Measurements from ENCODE around the gene CX3CL1.

CX3CL1 gene

GRCh38 chr16:57347858-57348257 is 24.4 kb upstream of the CX3CL1 start:
- H3K4me3 ChIP-seq (ENCODE audit: low read length) = no peak overlapping the region
- no peak for TF ChIP-seq CTCF (IDR thresholded peaks at IDR 0.05; ENCODE audit: insufficient read depth, low read depth, low read length, missing control alignments)
- no peak for DNase-seq (ENCODE audit: low read depth)

GRCh38 chr16:57348327-57348726 is 24.0 kb upstream of the CX3CL1 start:
- no peak overlapping the region for H3K4me3 ChIP-seq (ENCODE audit: low read length)
- no peak for DNase-seq (ENCODE audit: low read depth)
- TF ChIP-seq CTCF (IDR thresholded peaks at IDR 0.05; ENCODE audit: insufficient read depth, low read depth, low read length, missing control alignments) = no peak

- no peak overlapping the region for H3K4me3 ChIP-seq (ENCODE audit: low read length)
- no peak for TF ChIP-seq CTCF (IDR thresholded peaks at IDR 0.05; ENCODE audit: insufficient read depth, low read depth, low read length, missing control alignments)
- DNase-seq (ENCODE audit: low read depth) = no peak
Observed at GRCh38 chr16:57349212-57350031, 22.9 kb upstream of the CX3CL1 start.

GRCh38 chr16:57352636-57353047 is 19.6 kb upstream of the CX3CL1 start:
- no peak for TF ChIP-seq CTCF (IDR thresholded peaks at IDR 0.05; ENCODE audit: insufficient read depth, low read depth, low read length, missing control alignments)
- DNase-seq (ENCODE audit: low read depth) = no peak
- no peak overlapping the region for H3K4me3 ChIP-seq (ENCODE audit: low read length)

GRCh38 chr16:57354311-57354710 is 18.0 kb upstream of the CX3CL1 start:
- H3K4me3 ChIP-seq (ENCODE audit: low read length) = no peak overlapping the region
- DNase-seq (ENCODE audit: low read depth) = no peak
- no peak for TF ChIP-seq CTCF (IDR thresholded peaks at IDR 0.05; ENCODE audit: insufficient read depth, low read depth, low read length, missing control alignments)

- DNase-seq (ENCODE audit: low read depth) = no peak
- no peak overlapping the region for H3K4me3 ChIP-seq (ENCODE audit: low read length)
- no peak for TF ChIP-seq CTCF (IDR thresholded peaks at IDR 0.05; ENCODE audit: insufficient read depth, low read depth, low read length, missing control alignments)
Observed at GRCh38 chr16:57355898-57356414, 16.3 kb upstream of the CX3CL1 start.

GRCh38 chr16:57356547-57356946 is 15.7 kb upstream of the CX3CL1 start:
- TF ChIP-seq CTCF (IDR thresholded peaks at IDR 0.05; ENCODE audit: insufficient read depth, low read depth, low read length, missing control alignments) = no peak
- no peak overlapping the region for H3K4me3 ChIP-seq (ENCODE audit: low read length)
- DNase-seq (ENCODE audit: low read depth) = no peak

Data from epithelial cell of esophagus (primary cell).